Measurements from ENCODE around the gene ATP6AP1.

ATP6AP1 gene

DNA sequence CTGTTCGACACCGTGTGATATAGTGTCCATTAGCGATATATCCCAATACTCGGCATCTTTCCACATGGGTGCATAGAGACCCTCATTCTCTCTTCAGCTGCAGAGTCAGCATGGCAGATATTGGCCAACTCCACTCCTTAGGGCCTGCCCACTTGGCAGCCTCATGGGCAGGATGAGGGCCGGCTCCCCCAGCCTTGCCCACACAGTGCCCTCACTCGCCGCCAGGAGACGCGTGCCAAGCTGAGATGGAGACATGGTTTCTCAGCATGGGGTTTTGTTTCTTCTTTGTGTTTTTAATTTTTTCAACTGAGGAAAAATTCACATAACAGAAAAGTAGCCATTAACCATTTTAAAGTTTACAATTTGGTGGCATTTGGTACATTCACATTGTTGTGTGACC is 24.3 kb downstream of the ATP6AP1 start:
- no peak for DNase-seq

- peak; percentile 18 for DNase-seq
Observed at GRCh38 chrX:154457491-154458115, 29.1 kb downstream of the ATP6AP1 start.

DNA sequence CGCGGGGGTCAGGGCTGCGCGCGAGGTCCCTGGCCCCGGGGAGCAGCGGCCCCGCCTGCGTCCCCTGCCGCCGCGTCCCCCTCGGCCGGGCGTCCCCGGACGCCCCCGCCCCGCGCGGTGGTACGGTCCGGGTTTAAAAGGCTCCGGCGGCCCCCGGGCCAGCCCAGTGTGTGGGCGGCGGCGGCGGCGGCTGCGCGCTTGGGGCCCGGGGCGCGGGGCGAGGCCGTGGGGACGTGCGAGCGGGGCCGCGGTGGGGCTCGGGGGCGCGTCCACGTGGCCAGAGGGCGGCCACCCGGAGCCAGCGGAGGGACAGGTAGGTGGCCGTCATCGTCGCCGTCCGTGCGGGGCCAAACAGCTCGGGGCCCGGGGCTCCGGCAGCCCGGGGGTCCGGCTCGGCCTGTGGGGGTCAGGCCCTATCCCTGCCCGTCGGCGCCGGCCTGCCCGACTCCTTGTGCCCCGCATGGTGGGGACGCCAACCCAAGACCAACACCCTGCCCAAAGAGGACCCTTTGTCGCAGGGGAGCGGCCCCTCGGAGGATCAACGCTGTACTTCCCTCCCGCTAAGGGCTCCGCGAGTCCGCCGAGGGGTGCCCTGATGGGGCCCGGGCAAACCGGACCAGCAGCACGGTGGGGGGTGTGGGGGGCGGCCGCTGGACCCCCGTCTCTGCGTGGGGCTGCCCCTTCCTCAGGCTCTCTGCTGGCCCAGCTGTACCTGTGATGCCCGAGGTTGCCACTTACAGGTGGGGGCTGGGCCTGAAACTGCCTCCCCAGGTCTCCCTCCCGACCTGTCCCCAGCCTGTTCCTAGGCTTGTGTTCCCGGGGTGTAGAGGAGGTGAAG is 29.9 kb downstream of the ATP6AP1 start, which contains the start of gene PLXNA3:
Gene PLXNA3 (plus strand): TSS at position 166 of the 838 bp plus-strand sequence. CDS start 1,903 bp downstream, outside the sequence.
- peak; percentile 29 for DNase-seq

DNA sequence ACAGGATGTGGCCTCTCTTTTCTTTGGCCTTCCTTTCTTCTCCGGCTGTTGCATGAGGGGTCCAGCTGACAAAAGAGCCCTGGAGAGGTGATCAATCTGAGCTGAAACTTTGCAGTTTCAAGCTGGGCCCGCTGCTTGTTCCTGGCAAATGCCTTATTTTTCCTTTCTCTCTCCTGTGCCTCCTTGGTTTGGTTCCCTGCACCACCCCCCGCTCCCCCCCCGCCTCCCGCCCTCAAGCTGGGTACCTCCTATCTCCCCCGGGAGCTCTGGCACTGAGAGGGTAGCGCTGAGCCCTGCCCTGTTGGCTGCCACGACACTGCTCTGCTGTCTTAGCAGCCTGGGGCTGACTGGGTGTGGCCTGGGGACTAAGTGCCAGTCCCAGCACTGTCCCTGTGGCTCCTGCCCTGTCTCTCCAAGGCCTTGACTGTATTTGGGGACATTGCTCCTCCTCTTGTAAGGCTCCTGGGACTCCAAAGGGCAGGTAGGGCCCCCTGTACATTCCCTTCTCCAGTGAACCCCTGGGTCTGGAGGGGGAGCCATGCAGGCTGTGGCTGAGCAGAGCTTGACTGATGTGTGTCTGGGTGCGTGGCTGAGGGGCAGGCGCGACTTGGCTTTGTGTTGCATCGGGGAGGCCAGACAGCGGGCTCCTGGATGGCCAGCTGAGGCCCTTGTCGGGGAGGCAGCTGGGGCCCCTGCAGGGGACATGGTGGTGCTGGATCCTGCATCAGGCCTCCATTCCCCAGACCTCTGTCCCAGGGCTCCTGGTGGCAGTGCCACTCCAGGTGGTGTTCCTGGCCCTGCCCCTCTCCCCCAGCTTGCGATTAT is 30.7 kb downstream of the ATP6AP1 start:
- peak; percentile 34 for DNase-seq

GRCh38 chrX:154459832-154460231 is 31.4 kb downstream of the ATP6AP1 start:
- DNase-seq, result no peak

GRCh38 chrX:154460326-154460725 is 31.8 kb downstream of the ATP6AP1 start:
- no peak for DNase-seq

- no peak for DNase-seq
Observed at GRCh38 chrX:154462396-154462795, 33.9 kb downstream of the ATP6AP1 start.

GRCh38 chrX:154463611-154464220 is 35.2 kb downstream of the ATP6AP1 start:
- no peak for DNase-seq

DNA sequence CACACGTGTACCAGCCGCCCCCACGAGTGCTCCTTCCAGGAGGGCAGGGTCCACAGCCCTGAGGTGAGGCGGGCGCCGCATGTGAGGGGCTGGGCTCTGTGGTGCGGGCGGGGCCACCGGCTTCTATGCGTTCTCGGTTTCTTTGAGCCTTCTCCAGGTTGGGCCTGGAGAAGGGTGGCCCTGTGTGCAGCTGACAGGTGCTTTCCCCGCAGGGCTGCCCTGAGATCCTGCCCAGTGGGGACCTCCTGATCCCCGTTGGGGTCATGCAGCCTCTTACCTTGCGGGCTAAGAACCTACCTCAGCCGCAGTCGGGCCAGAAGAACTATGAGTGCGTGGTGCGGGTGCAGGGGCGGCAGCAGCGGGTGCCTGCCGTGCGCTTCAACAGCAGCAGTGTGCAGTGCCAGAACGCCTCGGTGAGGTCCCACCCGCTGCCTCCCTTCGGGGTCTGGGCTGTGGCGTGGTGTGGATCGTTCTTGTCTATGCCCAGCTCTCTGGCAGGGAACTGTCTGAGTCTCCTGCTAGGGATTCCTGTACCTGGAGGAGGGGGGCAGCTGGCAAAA is 36.4 kb downstream of the ATP6AP1 start:
- DNase-seq, result no peak

GRCh38 chrX:154465601-154466000 is 37.1 kb downstream of the ATP6AP1 start:
- DNase-seq, result no peak

GRCh38 chrX:154466036-154466435 is 37.6 kb downstream of the ATP6AP1 start:
- DNase-seq, result no peak

GRCh38 chrX:154466907-154467306 is 38.4 kb downstream of the ATP6AP1 start:
- DNase-seq, result no peak

DNA sequence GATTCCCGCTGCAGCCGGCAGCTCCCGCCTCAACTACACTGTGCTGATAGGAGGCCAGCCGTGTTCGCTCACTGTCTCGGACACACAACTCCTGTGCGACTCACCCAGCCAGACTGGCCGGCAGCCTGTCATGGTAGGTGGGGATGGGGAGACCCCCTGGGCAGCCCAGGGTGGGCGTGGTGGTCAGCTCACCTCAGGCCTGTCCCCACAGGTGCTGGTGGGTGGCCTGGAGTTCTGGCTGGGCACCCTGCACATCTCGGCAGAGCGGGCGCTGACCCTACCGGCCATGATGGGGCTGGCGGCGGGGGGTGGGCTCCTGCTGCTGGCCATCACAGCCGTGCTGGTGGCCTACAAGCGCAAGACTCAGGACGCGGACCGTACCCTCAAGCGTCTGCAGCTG is 39.1 kb downstream of the ATP6AP1 start:
- DNase-seq, result no peak

DNA sequence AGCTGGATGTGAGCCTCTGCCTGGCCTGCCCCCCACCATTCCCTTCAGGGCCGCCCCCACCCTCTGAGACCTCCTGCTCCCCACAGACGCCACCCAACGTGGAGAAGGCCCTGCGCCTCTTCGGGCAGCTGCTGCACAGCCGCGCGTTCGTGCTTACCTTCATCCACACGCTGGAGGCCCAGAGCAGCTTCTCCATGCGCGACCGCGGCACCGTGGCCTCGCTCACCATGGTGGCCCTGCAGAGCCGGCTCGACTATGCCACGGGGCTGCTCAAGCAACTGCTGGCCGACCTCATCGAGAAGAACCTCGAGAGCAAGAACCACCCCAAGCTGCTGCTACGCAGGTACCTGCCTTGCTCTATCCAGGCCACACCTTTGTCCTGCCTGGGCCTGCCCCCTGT is 39.7 kb downstream of the ATP6AP1 start:
- DNase-seq, result no peak

DNA sequence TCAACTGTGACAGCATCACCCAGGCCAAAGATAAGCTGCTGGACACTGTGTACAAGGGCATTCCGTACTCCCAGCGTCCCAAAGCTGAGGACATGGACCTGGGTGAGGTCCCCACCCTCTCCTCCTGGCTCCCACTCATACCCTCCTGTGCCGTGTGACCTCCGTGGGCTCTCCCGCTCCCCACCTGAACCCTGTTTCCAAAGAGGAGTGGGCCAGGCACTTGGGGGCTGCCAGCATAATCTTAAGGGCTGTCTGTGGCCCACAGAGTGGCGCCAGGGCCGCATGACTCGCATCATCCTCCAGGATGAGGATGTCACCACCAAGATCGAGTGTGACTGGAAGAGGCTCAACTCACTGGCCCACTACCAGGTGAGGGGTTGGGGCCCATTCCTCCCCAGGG is 40.6 kb downstream of the ATP6AP1 start:
- DNase-seq, result no peak

DNA sequence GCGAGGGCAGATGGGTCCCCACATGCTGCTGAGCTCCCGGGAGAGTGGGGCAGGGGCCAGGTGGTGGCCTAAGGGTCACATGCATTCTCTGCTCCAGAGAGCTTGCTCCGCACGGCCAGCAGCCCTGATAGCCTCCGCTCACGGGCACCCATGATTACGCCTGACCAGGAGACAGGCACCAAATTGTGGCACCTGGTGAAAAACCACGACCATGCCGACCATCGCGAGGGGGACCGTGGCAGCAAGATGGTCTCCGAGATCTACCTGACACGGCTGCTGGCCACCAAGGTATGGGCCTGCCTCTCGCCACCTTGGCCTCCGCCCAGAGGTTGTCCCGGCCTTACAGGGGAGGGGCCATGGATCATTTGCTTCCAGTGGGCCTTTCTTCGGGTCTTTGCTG is 41.4 kb downstream of the ATP6AP1 start:
- no peak for DNase-seq

DNA sequence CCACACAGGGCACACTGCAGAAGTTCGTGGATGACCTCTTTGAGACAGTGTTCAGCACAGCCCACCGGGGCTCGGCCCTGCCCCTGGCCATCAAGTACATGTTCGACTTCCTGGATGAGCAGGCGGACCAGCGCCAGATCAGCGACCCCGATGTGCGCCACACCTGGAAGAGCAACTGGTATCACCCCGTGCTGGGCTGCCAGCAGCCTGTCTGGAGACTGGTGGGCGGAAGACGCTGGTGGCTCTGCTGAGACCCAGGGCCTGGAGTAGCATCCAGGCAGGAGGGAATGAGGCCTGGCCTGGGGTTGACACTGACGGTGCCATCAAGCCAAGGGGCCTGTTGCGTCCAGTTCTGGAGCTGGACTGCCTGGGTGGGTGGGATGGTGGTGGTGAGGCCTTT is 42.0 kb downstream of the ATP6AP1 start:
- DNase-seq, result no peak

GRCh38 chrX:154470914-154471568 is 42.6 kb downstream of the ATP6AP1 start:
- no peak for DNase-seq

DNA sequence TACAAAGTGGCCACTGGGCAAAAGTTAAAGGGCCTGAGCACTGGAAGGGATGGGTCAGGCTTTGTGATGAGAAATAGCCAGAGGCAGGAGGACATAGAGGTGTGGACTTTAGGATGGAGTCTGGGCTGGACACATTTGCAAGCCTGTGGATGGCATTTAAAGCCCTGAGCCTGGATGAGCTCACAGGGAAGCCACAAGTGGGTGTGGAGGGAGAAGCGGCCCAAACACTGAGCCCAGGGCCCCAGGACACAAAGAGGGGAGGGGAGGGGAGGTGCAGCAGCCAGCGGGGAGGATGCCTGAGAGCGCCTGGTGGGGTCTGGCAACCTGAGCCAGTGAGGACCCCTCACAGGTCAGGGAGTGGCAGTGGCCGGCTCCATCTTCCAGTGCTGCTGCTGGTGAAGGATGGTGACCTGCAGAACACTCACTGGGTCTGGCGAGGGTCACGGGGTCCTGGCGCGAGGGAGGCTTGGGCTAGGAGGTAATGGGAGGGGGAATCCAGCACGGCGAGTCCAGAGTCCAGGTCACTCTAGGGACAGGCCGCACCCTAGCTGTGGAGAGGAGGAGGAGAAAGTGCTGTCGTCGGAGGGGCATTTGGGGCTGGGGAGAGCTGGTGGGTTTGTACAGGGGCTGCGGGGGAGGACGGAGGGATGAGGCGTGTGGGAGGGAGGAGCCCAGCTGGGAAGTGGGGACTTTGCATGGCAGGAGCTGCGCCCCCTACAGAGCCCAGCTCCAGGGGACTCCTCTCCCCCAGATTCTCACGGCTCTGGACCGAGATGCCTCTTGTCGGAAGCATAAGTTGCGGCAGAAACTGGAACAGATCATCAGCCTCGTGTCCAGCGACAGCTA is 43.6 kb downstream of the ATP6AP1 start:
- no peak for DNase-seq

DNA sequence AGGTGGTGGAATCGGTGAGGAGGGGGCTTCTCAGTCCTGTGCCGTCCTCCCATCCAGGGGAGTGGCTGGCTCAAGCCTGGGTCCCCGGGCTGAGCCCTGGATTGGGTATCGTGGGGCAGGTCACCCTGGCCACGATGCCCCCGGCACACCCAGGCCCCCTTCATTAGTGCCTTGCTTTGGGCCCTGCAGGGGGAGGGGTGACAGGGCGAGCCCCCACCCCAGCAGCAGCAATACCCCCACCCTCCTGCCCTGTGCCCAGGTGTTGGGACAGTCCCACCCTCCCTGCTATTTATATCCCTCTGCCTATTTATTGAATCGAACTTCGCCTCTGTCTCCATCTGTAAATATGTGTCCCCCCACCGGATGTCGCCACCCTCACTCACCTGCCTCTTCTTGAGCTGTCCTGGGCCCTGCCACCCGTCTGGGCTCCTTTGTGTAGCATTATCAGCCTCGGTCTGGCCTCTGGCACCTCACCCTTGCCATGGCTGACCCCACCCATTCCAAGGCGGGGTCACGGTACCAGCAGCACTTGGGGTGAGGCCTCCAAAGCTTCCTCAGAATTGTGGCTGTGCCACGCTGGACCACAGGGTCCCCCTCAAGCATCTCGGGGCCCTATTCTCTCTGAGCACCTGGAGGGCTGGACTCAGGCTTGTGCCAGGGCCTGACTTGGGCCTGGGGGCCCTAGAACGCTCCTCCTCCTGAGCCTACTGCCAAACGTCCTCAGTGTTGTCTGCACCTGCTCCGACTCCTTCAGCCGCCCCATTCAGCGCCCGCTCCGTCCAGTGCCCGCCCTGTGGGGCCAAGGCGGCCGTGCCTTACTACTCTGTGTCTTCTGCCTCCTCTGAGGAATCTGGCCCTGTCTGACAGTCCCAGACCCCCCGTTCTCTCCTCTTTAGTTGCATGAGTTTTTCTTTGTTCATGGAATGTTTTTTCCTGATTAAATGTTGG is 44.5 kb downstream of the ATP6AP1 start:
- DNase-seq, result no peak

Measured in EL (cell line).